ENCODE results near the gene CLEC16A.

Gene CLEC16A

GRCh38 chr16:11045846-11046245, 101.5 kb downstream of the CLEC16A start:
- DNase-seq (ENCODE audit: low read depth) = no peak

- no peak for DNase-seq (ENCODE audit: low read depth)
These were observed 102.1 kb downstream of the CLEC16A start for GRCh38 chr16:11046382-11046931.

GRCh38 chr16:11047057-11047456, 102.7 kb downstream of the CLEC16A start:
- DNase-seq (ENCODE audit: low read depth) = no peak

GRCh38 chr16:11047939-11048800, 103.8 kb downstream of the CLEC16A start:
- no peak for DNase-seq (ENCODE audit: low read depth)

GRCh38 chr16:11049396-11050059, 105.2 kb downstream of the CLEC16A start:
- no peak for DNase-seq (ENCODE audit: low read depth)

- no peak for DNase-seq (ENCODE audit: low read depth)
These were observed 106.2 kb downstream of the CLEC16A start for GRCh38 chr16:11050536-11050935.

- DNase-seq (ENCODE audit: low read depth) = no peak
These were observed 106.6 kb downstream of the CLEC16A start for GRCh38 chr16:11050944-11051343.

- DNase-seq (ENCODE audit: low read depth) = no peak
These were observed 107.1 kb downstream of the CLEC16A start for GRCh38 chr16:11051430-11051829.

GRCh38 chr16:11051879-11052808, 107.8 kb downstream of the CLEC16A start:
- DNase-seq (ENCODE audit: low read depth) = peak; percentile 27

- DNase-seq (ENCODE audit: low read depth) = no peak
These were observed 109.6 kb downstream of the CLEC16A start for GRCh38 chr16:11053916-11054460.

- no peak for DNase-seq (ENCODE audit: low read depth)
These were observed 112.0 kb downstream of the CLEC16A start for GRCh38 chr16:11056090-11056992.

GRCh38 chr16:11056993-11057649, 112.8 kb downstream of the CLEC16A start:
- no peak for DNase-seq (ENCODE audit: low read depth)

- no peak for DNase-seq (ENCODE audit: low read depth)
These were observed 113.5 kb downstream of the CLEC16A start for GRCh38 chr16:11057711-11058345.

GRCh38 chr16:11058832-11059231, 114.5 kb downstream of the CLEC16A start:
- no peak for DNase-seq (ENCODE audit: low read depth)

- DNase-seq (ENCODE audit: low read depth) = no peak
These were observed 115.2 kb downstream of the CLEC16A start for GRCh38 chr16:11059588-11059987.

- no peak for DNase-seq (ENCODE audit: low read depth)
These were observed 116.0 kb downstream of the CLEC16A start for GRCh38 chr16:11060364-11060763.

- no peak for DNase-seq (ENCODE audit: low read depth)
These were observed 116.5 kb downstream of the CLEC16A start for GRCh38 chr16:11060842-11061241.

GRCh38 chr16:11061629-11062270, 117.4 kb downstream of the CLEC16A start:
- no peak for DNase-seq (ENCODE audit: low read depth)

Measured in activated T-helper 9 cell treated with anti-CD3 and anti-CD28 coated beads, Interleukin-2, amount 50 U/mL, for 16 hours (primary cell).